GM18868 (cell line): Measurements from ENCODE around the gene PAQR6.

ENCODE experiments used
- ATAC-seq: cut with Tn5 transposase; IDR thresholded peaks from one replicate; pipeline ENCODE4 v1.9.1; 2021; ENCODE audit warnings: mild to moderate bottlenecking, moderate library complexity; ENCODE audit not compliant: unreplicated experiment

PAQR6 gene

DNA sequence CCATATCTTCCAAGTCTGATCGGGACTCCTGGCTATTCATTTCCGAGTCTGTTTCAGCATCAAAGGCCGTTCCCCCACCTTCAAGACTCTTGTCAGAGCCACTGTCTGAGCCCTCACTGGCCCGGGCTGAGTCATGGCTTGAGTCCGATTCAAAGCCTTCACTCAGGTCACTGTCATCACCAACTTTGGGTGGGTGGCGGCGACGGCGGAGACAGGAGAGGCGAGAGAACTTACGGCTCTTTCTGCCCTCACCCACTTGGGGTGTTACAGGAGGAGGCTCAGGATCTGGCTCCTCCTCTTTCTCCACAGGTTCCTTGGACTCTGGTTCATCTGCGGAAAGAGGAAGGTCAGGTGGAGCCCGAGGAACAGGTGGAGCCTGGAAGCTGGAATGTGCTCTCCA lies 18.2 kb upstream of the PAQR6 start:
- no peak for ATAC-seq

- ATAC-seq: no peak
Observed at GRCh38 chr1:156263288-156263655, 15.4 kb upstream of the PAQR6 start.

DNA sequence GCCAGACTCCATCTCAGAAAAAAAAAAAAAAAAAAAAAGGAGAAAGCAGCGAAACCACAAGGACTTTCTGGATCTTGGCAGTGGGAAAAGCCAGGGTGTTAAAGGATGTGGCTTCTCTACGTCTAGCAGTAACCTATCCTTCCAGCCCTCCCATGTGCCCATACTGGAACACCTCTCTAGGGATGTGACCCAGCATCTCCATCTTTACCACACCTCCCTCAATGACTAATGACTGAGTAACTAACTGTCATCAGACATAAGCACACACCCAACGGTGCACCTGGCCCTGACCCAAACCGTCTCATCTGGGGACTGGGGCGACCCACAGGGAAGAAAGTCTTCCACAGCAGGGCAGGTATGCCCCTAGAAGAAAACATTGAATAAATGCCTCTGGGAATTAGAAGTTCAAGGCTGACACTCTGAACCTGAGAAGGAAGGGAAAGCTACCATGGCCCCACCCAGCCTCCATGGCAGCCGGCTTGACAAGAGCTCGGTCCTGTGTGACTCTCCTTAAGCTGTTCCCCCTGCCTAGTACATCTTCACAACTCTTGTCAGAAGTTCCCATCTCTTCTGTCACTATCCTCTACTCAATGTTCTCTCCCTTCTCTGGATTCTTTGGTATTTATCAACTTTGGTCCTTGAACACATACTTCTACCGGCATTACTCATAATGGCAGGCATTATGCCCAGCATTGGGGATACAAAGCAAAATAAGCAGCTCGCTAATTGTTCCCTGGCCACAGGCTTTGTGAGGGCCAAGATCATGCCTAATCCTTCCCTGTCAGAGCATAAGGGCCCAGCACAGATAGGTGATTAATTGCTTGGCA lies 14.8 kb upstream of the PAQR6 start:
- no peak for ATAC-seq

GRCh38 chr1:156260896-156261295 lies 13.0 kb upstream of the PAQR6 start:
- ATAC-seq: no peak

GRCh38 chr1:156259805-156260204 lies 11.9 kb upstream of the PAQR6 start:
- ATAC-seq: no peak

- no peak for ATAC-seq
Observed at GRCh38 chr1:156258859-156259258, 11.0 kb upstream of the PAQR6 start.

DNA sequence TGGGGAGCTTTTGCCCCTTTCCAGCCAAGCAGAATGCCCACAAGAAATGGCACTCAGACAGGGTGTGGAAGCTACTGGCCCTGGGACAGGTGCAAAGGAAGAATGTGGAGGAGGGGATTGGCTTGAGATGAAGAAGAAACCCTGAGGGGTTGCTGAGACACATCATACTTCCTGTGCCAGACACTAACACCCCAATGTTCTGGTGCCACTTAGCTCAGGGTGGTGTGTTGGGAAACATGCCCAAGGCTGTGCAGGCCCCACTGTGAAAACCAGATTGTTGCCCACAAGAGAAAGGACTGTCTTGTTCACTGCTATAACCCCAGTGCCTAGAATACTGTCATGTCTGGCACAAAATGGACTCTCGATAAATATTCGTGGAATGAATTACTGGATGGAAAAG lies 9.9 kb upstream of the PAQR6 start:
- ATAC-seq: no peak

- ATAC-seq: no peak
Observed at GRCh38 chr1:156253634-156254033, 5.8 kb upstream of the PAQR6 start.

- ATAC-seq: no peak
Observed at GRCh38 chr1:156251527-156251926, 3.7 kb upstream of the PAQR6 start.

DNA sequence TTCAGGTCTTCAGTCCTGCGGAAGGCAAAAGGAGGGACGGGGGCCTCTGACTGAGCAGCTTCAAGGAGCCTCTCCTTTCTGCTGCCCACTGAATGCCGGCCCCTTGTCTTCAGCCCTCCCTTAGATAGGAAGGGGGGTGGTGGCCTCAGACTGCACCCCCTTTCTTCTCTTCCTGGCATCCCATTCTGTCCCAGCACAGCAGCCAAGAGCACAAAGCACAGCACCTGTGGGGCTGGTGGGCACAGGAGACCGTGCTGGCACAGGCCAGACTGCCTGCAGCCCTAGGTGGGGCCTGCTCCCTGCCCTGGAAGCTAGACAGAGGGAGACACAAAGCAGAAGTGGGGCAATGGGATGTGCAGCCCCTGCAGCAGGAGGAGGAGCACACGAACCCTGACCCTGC lies 1.7 kb upstream of the PAQR6 start:
- no peak for ATAC-seq

GRCh38 chr1:156248323-156248683 lies 447 bp upstream of the PAQR6 start:
- no peak for ATAC-seq

DNA sequence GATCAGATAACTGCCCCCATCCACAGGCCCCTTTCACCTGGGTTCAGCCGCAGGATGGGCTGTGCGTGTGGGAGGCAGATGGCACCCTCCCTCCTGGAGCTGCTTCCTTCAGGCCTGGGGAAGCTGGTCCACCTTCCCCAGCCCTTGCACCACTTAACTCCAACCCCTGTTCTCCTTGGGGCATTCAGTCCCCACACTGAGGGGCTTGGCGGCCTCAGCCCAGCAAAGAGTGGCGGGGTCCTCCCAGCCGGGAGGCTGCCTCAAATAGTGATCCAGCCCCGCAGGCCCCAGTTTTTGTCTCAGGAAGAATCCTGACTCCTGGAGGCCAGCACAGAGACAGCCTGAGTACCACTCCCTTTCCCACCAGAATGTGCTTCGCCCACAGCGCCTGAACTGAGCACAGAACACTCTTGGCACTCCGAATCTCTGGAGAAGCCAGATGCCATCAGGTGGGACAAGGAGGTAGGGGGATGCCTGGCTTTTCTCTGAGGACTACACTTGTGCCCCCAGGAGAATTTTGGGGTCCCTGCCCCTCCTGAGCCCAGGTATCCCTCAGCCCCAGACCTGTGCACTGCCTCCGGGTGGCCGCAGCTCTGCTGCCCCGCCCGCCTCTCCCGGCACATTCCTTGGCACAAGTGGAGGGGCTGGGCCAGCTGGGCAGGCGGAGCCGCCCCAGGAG lies 936 bp downstream of the PAQR6 start:
- no peak for ATAC-seq

- ATAC-seq: no peak
Observed at GRCh38 chr1:156246241-156246780, 1.5 kb downstream of the PAQR6 start.

DNA sequence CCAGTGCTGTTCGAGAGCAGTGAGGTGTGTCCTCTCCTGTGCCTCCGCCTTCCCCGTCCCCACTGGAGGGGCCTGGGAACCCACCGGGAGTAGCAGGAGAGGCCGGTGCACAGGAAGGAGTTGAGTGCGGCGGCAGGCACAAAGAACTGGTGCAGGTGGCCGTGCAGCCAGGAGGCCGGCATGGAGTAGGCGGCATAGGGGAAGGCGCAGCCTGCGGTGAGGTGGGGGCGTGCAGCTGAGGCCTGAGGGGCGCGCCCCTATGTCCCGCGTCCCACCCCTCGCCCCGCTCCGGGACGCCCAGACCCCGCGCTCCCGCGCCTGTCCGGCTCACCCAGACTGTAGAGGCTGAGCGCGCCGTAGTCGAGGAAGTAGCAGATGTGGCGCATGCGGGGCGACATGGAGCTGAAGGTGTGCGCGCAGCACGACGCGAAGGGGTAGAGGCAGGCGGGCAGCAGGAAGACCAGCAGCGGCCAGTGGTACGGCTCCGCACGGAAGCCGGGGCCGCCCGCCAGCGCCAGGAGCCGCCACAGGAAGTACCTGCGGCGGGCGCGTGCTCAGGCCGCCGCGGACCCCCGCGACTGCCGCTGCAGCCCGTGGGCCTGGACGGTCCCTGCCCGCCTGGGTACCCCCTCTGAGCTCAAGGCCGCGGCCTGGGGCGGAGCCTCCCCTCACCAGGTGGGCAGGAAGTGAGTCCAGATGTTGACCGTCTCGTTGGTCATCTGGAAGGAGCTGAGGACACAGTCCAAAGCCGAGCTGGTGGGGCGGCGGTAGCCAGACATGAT lies 2.2 kb downstream of the PAQR6 start:
- ATAC-seq: no peak

- no peak for ATAC-seq
Observed at GRCh38 chr1:156244712-156245111, 3.1 kb downstream of the PAQR6 start.

- ATAC-seq: no peak
Observed at GRCh38 chr1:156244126-156244525, 3.7 kb downstream of the PAQR6 start.

DNA sequence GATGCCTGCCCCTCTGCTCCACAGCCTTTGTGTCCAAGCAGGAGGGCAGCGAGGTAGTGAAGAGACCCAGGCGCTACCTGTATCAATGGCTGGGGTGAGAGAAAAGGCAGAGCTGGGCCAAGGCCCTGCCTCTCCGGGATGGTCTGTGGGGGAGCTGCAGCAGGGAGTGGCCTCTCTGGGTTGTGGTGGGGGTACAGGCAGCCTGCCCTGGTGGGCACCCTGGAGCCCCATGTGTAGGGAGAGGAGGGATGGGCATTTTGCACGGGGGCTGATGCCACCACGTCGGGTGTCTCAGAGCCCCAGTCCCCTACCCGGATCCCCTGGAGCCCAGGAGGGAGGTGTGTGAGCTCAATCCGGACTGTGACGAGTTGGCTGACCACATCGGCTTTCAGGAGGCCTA lies 5.1 kb downstream of the PAQR6 start:
- no peak for ATAC-seq

DNA sequence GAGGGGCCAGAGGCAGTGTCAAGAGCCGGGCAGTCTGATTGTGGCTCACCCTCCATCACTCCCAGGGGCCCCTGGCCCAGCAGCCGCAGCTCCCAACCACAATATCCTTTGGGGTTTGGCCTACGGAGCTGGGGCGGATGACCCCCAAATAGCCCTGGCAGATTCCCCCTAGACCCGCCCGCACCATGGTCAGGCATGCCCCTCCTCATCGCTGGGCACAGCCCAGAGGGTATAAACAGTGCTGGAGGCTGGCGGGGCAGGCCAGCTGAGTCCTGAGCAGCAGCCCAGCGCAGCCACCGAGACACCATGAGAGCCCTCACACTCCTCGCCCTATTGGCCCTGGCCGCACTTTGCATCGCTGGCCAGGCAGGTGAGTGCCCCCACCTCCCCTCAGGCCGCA lies 5.9 kb downstream of the PAQR6 start, which contains the start of gene BGLAP:
Gene BGLAP (plus strand): TSS at position 259 of the 400 bp plus-strand sequence. CDS start 48 bp downstream, at position 307.
- ATAC-seq: no peak

GRCh38 chr1:156241311-156241811 lies 6.5 kb downstream of the PAQR6 start:
- no peak for ATAC-seq

- ATAC-seq: no peak
Observed at GRCh38 chr1:156238248-156238647, 9.6 kb downstream of the PAQR6 start.

- no peak for ATAC-seq
Observed at GRCh38 chr1:156236164-156236563, 11.7 kb downstream of the PAQR6 start.
